NCI-H1694 (cell line): Measurements from ENCODE around the gene EPG5.
"Not testable (repeated sequence)": the region's sequence is repeated elsewhere in the genome, so short reads cannot be mapped to it uniquely, and the experiment has no call there.

Source experiments
- DNase-seq: peaks from one replicate; lab custom pipeline; 2025; lab: John Stamatoyannopoulos, UW

The EPG5 gene

GRCh38 chr18:45978084-45978483, 11.0 kb upstream of the EPG5 start:
- no peak for DNase-seq

GRCh38 chr18:45976974-45977373, 9.8 kb upstream of the EPG5 start:
- DNase-seq = no peak

GRCh38 chr18:45976566-45976965, 9.4 kb upstream of the EPG5 start:
- DNase-seq = no peak

DNA sequence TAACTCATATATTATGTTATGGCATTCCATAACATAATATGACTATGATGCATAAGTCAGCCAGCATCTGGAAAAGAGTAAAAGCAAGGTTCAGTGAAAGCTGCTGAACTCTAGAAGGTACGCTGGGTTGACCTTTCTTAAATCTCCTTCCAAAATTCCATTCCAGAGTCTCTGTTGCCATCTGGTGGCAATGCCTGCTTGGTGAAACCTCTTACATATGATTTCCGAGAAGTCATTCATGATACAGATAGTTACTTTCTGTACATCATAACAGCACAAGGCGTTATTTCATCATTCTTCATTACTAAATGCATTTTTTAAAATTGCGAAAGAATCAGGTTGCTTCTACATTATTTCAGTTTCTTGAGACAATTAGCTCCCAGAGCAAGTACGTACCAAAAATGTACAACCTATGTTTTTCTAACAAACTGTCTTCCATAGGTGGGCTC, 7.0 kb upstream of the EPG5 start:
- peak; percentile 51 for DNase-seq

DNA sequence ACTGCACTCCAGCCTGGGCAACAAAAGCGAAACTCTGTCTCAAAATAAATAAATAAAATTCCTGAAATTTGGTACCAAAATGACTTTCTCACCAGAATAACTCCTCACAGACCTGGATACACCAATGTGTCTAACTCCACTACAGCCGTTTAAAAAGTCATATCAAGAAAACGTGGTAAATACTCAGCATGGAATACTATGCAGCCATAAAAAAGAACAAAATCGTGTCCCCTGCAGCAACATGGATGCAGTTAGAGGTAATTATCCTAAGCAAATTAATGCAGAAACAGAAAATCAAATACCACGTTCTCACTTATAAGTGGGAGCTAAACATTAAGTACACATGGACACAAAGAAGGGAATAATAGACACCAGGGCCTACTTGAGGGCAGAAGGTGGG, 2.2 kb downstream of the EPG5 start:
- not testable (repeated sequence) for DNase-seq

- DNase-seq = no peak
Measured at GRCh38 chr18:45962866-45963265, 4.3 kb downstream of the EPG5 start.

GRCh38 chr18:45962461-45962860, 4.7 kb downstream of the EPG5 start:
- DNase-seq = no peak

DNA sequence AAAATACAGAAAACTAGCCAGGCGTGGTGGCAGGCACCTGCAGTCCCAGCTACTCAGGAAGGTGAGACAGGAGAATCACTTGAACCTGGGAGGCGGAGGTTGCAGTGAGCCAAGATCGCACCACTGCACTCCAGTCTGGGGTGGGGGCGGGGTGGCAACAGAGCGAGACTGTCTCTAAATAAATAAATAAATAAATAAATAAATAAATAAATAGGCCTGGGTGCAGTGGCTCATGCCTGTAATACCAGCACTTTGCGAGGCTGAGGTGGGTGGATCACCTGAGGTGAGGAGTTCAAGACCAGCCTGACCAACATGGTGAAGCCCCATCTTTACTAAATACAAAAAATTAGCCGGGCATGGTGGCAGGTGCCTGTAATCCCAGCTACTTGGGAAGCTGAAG, 7.6 kb downstream of the EPG5 start:
- DNase-seq = not testable (repeated sequence)

GRCh38 chr18:45958730-45959129, 8.4 kb downstream of the EPG5 start:
- DNase-seq = no peak

GRCh38 chr18:45958027-45958426, 9.1 kb downstream of the EPG5 start:
- DNase-seq = no peak

DNA sequence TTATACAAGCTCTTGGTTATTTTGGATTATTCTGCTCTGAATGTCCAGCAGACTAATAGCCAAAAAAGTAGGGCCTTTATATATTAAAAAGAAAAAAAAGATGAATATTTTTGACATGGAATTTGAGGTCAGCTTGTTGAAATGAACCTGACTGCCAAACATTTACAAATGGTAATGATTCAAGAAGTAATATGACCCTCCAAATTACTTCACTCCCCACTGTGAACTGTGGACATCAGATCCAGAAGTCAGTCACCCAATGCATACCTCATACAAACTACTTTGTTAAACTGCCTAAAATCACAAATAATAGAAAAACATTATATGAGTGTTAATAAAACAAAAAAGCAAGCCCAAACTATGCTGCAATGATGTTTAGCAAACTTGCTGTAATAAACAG, 10.0 kb downstream of the EPG5 start:
- no peak for DNase-seq

DNA sequence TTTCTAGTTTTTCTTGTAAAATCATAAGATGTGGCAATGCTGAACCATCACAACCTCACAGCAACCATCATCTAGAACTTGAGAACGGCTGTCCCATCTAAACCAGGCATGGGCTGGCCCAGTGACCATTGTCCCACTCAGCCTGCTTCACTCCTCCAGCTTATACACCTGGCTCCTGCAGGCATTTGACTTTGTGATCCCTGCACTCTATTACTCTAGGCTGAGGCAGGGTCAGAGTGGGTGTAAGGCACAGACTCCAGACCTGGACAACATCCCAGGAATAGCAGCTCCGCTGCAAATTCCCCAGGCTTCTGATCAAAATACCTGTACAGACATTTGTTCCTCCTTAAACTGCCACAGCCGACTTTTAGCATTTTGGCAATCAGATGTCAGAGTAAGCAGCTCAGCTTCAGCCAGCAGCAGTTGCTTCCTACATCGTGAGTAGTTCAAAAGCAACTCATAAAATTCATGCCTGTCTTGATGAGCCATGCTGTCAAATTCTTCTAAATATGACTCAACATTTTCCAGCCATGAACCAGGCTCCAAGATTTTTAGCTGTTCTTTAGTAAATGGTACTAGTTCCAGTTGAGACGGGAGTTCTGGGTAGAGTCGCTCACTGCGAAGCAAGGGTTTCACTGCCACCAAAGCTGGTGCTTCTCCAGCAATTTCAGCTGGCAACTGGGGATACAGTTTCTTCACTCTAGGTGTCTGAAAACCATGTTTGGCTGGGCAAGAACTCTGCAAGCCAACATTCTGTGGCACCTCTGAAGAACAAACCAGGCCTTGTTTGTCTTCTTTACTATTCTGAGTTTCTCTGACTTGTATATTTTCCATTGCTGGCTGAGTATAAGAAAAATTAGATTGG, 12.8 kb downstream of the EPG5 start:
- no peak for DNase-seq

DNA sequence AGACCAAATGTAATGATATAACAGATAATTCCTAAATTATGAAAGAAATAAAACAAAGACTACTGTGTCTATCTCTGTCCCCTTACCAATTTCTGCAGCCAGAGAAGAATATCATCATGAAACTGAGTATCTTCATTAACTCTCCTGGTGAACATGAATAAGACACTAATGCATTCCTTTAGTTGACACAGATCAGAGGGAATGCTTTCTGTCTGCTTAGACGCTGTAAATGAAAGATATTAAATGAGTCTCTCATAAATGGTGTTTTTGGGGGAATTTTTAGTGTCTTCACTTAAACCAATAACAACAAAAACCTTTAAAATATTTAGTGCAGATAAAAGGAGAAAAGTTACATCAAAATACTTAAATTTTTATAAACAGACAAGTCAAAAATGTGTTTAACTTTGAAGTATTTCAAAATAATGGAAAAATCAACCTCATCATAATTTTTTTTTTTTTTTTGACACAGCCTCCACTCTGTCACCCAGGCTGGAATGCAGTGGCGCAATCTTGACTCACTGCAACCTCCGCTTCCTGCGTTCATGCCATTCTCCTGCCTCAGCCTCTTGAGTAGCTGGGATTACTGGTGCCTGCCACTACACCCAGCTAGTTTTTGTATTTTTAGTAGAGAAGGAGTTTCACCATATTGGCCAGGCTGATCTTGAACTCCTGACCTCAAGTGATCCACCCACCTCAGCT, 16.0 kb downstream of the EPG5 start:
- no peak for DNase-seq

- DNase-seq = no peak
Measured at GRCh38 chr18:45945669-45946068, 21.5 kb downstream of the EPG5 start.

- no peak for DNase-seq
Measured at GRCh38 chr18:45940724-45941123, 26.4 kb downstream of the EPG5 start.

- no peak for DNase-seq
Measured at GRCh38 chr18:45939236-45939635, 27.9 kb downstream of the EPG5 start.

GRCh38 chr18:45938488-45938935, 28.6 kb downstream of the EPG5 start:
- DNase-seq = no peak

- no peak for DNase-seq
Measured at GRCh38 chr18:45935591-45936335, 31.4 kb downstream of the EPG5 start.

- DNase-seq = no peak
Measured at GRCh38 chr18:45932708-45933107, 34.4 kb downstream of the EPG5 start.

DNA sequence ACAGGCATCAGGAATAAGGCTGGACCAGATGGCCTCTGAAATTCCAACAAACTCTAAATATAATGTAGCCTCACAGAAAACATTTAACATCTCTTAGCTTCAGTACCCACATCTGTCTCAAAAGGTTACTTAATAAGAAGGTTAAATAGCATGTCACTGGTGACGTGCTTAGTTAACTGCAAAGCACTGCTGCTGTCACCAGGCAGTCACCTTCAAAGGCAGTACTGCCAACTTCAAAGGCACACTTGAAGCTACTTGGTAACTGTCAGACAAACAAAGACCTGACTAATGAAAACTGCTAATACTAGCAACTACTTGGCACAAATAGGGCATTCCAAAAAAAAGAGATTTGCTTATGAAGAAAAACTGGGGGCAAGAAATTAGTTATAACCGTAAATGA, 36.2 kb downstream of the EPG5 start:
- DNase-seq = no peak

DNA sequence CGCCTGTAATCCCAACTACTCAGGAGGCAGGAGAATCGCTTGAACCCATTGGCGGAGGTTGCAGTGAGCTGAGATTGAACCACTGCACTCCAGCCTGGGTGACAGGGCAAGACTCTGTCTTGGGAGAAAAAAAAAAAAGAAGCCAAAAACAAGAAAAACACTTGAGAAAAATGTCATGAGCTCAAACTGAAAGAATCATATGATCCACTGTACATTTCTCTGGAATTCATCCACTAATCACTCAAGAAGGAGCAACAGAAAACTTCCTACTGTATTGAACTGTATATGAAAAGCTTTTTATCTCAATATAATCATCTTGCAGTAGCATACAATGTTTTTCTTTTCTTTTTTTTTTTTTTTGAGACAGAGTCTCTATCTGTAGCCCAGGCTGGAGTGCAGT, 40.4 kb downstream of the EPG5 start:
- no peak for DNase-seq

- DNase-seq = no peak
Measured at GRCh38 chr18:45926085-45926484, 41.0 kb downstream of the EPG5 start.

- no peak for DNase-seq
Measured at GRCh38 chr18:45923138-45923537, 44.0 kb downstream of the EPG5 start.
